LNCAP (cell line): Measurements from ENCODE around the gene TNP1.

Experiments
- TF ChIP-seq, protein P1 (sequence below): fragments of 450-650 bp; IDR thresholded peaks from 2 replicates; pipeline ENCODE4 v1.5.1; 2017; ENCODE audit warnings: mild to moderate bottlenecking

The TNP1 gene

DNA sequence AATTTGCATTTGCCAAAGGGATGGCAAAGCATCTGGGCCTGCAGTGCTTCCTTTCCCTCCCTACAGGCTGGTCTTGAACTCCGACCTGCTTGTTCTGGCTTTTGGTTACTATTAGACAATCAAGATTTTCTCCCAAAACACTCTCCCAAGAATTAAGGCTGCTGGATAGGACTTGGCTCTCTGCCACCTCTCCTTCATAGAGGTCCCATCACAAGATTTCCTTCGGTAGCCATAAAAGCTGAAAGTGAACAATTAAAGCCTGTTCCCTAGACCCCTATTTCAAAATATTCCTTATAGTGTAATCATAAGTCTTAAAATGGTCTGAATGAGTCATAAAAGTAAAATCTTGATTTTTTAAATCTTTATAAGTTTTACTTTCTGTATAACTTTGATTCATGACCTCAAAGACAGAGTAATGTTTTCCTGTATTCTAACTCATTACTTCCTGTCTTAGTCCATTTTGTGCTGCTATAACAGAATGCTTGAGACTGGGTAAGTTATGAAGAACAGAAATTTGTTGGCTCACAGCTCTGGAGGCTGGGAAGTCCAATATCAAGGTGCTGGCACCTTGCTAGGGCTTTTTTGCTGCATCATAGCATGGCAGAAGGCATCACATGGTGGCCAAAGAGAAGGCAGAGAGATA is 37.8 kb upstream of the TNP1 start:
- TF ChIP-seq, protein P1, sequence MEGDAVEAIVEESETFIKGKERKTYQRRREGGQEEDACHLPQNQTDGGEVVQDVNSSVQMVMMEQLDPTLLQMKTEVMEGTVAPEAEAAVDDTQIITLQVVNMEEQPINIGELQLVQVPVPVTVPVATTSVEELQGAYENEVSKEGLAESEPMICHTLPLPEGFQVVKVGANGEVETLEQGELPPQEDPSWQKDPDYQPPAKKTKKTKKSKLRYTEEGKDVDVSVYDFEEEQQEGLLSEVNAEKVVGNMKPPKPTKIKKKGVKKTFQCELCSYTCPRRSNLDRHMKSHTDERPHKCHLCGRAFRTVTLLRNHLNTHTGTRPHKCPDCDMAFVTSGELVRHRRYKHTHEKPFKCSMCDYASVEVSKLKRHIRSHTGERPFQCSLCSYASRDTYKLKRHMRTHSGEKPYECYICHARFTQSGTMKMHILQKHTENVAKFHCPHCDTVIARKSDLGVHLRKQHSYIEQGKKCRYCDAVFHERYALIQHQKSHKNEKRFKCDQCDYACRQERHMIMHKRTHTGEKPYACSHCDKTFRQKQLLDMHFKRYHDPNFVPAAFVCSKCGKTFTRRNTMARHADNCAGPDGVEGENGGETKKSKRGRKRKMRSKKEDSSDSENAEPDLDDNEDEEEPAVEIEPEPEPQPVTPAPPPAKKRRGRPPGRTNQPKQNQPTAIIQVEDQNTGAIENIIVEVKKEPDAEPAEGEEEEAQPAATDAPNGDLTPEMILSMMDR = no peak

DNA sequence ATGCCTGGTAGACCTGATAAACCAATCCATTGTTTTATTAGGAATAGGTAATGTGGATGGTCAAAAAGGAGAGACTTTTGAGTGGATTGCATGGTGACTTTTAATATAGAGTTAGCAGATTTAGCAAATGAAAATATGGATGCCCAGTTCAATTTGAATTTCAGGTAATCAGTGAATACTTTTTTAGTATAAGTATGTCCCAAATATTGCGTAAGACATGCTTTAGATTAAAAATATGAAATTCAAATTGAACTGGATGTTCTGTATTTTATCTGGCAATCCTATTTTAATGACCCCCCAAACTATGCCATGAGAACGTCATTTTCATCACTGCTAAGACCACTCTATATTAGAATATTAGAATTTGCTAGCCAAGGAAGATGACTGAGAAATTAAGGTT is 30.3 kb upstream of the TNP1 start:
- TF ChIP-seq, protein P1 = no peak

DNA sequence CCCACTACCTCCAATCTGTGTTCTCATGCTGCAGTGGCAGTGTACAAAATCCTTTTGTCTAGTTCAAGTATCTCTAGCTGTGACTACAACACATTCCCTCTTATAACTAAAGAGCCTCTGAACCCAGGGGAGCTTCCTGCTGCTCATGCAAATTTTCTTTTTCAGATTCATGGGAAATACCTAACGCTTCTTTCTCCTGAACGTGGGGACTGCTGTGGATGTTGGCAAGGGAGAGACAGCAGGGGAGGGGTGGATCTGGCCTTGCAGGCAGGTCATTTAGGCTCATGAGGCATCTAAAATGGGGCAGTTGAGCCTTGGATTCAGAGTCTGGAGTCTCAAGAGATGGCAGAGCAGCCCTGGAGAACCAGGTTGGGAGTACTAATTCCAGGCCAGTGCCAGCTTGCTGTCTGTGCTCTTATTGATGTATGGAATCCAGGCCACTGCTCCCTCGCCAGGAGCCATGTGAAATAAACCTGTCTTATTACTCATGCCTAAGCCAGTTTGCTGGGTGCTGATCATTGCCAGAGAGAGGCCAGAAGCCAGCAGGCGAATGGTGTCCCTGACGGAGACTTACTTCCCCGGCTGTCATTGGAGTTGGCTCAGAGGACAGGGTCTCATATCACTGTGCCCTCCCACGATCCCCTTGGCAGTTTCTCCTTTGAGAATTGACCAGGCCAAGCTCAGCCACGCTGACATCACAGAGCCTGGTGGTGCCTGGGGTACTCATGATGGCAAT is 29.2 kb upstream of the TNP1 start:
- TF ChIP-seq, protein P1 = no peak

DNA sequence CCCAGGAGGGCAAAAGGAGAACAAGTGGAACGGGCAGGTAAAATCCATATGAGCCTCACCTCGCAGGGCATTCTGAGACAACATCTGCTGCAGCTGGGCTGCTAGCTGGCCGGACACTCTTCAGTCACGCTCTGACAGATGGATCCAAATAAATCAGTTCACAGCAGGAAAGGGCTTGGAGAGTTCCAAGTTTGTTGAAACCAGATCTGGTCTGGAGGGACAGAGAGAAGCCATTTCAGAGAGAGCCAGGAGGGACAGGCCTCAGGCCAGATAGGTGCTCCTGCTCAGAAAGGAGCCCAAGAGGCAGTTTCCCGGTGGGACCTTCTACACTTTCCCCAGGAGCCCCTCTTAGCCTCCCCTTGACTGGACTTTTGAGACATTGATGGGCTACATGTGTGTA is 28.2 kb upstream of the TNP1 start:
- TF ChIP-seq, protein P1 = no peak

DNA sequence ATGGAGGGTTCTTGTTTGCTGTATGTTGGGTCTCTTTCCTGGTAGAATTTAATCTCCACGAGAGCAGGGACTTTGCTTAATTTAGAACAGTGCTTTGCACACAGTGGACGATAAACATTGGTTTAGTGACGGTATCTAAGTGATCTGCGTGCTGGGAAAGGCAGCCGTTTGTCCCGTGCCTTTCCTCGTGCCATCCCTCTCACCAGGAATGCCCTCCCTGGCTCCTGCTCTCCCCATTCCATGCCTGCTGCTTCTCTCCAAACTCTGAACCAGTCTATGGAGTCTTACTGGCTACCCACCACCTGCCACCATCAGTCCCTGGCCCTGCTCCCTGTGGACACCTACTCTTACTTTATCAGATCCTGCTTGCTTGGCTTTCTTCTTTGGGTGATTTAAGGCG is 27.3 kb upstream of the TNP1 start:
- TF ChIP-seq, protein P1 = no peak

DNA sequence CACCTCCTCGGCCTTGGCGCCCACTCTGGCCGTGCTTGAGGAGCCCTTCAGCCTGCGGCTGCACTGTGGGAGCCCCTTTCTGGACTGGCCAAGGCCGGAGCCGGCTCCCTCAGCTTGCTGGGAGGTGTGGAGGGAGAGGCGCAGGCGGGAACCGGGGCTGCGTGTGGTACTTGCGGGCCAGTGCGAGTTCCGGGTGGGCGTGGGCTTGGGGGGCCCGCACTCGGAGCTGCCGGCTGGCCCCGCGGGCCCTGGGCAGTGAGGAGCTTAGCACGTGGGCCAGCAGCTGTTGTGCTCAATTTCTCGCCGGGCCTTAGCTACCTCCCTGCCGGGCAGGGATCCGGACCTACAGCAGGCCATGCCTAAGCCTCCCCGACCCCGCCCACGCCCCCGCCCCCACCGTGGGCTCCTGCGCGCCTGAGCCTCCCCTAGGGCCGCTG is 25.3 kb upstream of the TNP1 start:
- TF ChIP-seq, protein P1 = no peak

DNA sequence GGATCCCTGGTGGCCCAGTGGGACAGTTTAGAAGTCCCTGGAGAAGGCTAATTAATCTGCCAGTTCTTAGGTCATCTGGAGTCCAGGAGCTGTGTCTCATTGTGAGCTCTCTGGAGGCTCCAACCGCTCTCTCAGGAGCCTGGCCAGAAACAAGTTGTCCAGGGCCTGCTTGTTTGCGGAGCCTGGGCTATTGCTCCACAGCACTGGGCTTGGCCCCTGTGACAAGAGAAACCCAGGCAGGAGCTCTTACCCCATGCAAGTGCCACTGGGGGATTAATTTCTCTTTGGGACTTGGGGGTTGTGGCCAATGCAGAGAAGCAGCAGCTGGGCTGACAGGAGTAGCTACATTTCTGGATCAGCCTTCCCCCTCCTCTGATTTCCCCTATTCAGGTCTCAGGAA is 24.5 kb upstream of the TNP1 start:
- TF ChIP-seq, protein P1 = no peak
